ENCODE results near the gene PHETA2.

GRCh38 chr22:42116848-42117424 is 42.9 kb downstream of the PHETA2 start:
- TF ChIP-seq ZFP36 (IDR thresholded peaks at IDR 0.05; ENCODE audit: borderline replicate concordance, partially characterized antibody) (no peak), REST (IDR thresholded peaks at IDR 0.05) (no peak), JUNB (IDR thresholded peaks at IDR 0.05) (no peak), RFX5 (IDR thresholded peaks at IDR 0.05) (no peak), POLR2A (IDR thresholded peaks at IDR 0.05; ENCODE audit: low read length) (no peak), MAX (IDR thresholded peaks at IDR 0.05) (no peak), CTCF (IDR thresholded peaks at IDR 0.05) (no peak), USF2 (IDR thresholded peaks at IDR 0.05) (no peak), BCL3 (IDR thresholded peaks at IDR 0.05) (no peak), PBX3 (IDR thresholded peaks at IDR 0.05) (no peak), HOXB13 (CRISPR knock-in tag; IDR thresholded peaks at IDR 0.05; ENCODE audit: low read depth) (no peak), RNF2 (IDR thresholded peaks at IDR 0.05; ENCODE audit: borderline replicate concordance, low read depth) (no peak)
